Stimulated activated CD4-positive, alpha-beta T cell treated with anti-CD3 and anti-CD28 coated beads, Interleukin-2, amount 100 ng/mL, for 48 hours (primary cell): ENCODE measurements around the gene GBA2.

Experiments
- DNase-seq, 2 donors: peaks; one replicate each; pipeline ENCODE4 v3.0.0-alpha.2; 2020

The GBA2 gene

GRCh38 chr9:35763803-35764202 lies 14.8 kb upstream of the GBA2 start:
- DNase-seq: no peak

- no peak for DNase-seq
These were observed 14.2 kb upstream of the GBA2 start for GRCh38 chr9:35763181-35763580.

- no peak for DNase-seq
These were observed 11.6 kb upstream of the GBA2 start for GRCh38 chr9:35760651-35761050.

GRCh38 chr9:35759795-35760194 lies 10.8 kb upstream of the GBA2 start:
- no peak for DNase-seq

GRCh38 chr9:35758475-35759050 lies 9.5 kb upstream of the GBA2 start:
- DNase-seq: no peak

- DNase-seq: no peak
These were observed 8.9 kb upstream of the GBA2 start for GRCh38 chr9:35757892-35758275.

- DNase-seq: peak; percentile 26 to 43
These were observed 8.3 kb upstream of the GBA2 start for GRCh38 chr9:35757226-35757891.

- DNase-seq: peak; percentile 78 to 79
These were observed 7.5 kb upstream of the GBA2 start for GRCh38 chr9:35756275-35757225.

GRCh38 chr9:35755071-35755470 lies 6.0 kb upstream of the GBA2 start:
- no peak for DNase-seq

- no peak for DNase-seq
These were observed 5.2 kb upstream of the GBA2 start, which contains the start of gene MSMP for GRCh38 chr9:35754264-35754663. Gene MSMP (minus strand): TSS chr9:35754276. CDS start chr9:35754129, 147 bp downstream.

- no peak for DNase-seq
These were observed 4.4 kb upstream of the GBA2 start for GRCh38 chr9:35753466-35753865.

GRCh38 chr9:35750256-35750531 lies 1.2 kb upstream of the GBA2 start:
- no peak for DNase-seq

GRCh38 chr9:35749515-35750255 lies 657 bp upstream of the GBA2 start:
- peak in 1 of 2 donors; percentile 25 for DNase-seq

GRCh38 chr9:35748242-35748857 lies 678 bp downstream of the GBA2 start:
- DNase-seq: no peak

- DNase-seq: no peak
These were observed 2.4 kb downstream of the GBA2 start for GRCh38 chr9:35746583-35746982.

- no peak for DNase-seq
These were observed 3.5 kb downstream of the GBA2 start for GRCh38 chr9:35745569-35745968.

- DNase-seq: no peak
These were observed 5.0 kb downstream of the GBA2 start for GRCh38 chr9:35743880-35744518.

GRCh38 chr9:35743452-35743851 lies 5.6 kb downstream of the GBA2 start:
- DNase-seq: no peak

GRCh38 chr9:35741740-35742139 lies 7.3 kb downstream of the GBA2 start:
- no peak for DNase-seq

GRCh38 chr9:35740243-35740642 lies 8.8 kb downstream of the GBA2 start:
- no peak for DNase-seq

GRCh38 chr9:35738924-35739323 lies 10.1 kb downstream of the GBA2 start:
- DNase-seq: no peak

GRCh38 chr9:35738186-35738585 lies 10.8 kb downstream of the GBA2 start:
- DNase-seq: no peak
